LNCAP (cell line): Measurements from ENCODE around the gene TEX55.

Source experiments
- TF ChIP-seq, protein P1 (sequence below): fragments of 450-650 bp; IDR thresholded peaks from 2 replicates; pipeline ENCODE4 v1.5.1; 2017; ENCODE audit warnings: mild to moderate bottlenecking

TEX55 gene

DNA sequence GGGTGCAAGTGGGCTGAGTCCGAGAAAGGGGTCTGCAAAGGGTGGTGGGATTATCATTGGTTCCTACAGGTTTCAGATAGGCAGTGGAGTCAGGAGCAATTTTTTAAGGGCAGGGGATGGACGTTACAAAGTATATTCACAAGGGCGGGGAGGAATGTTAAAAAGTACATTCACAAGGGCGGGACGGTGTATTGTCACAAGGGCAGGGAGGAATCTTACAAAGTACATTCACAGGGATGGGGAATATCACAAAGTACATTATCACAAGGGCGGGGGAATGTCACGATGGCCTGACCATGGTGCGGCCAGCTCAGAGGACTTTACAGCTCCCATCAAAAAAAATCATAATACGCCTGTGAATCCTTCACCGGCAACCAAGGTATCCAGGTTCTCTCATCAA lies 20.6 kb upstream of the TEX55 start:
- TF ChIP-seq, protein P1, sequence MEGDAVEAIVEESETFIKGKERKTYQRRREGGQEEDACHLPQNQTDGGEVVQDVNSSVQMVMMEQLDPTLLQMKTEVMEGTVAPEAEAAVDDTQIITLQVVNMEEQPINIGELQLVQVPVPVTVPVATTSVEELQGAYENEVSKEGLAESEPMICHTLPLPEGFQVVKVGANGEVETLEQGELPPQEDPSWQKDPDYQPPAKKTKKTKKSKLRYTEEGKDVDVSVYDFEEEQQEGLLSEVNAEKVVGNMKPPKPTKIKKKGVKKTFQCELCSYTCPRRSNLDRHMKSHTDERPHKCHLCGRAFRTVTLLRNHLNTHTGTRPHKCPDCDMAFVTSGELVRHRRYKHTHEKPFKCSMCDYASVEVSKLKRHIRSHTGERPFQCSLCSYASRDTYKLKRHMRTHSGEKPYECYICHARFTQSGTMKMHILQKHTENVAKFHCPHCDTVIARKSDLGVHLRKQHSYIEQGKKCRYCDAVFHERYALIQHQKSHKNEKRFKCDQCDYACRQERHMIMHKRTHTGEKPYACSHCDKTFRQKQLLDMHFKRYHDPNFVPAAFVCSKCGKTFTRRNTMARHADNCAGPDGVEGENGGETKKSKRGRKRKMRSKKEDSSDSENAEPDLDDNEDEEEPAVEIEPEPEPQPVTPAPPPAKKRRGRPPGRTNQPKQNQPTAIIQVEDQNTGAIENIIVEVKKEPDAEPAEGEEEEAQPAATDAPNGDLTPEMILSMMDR, result no peak

DNA sequence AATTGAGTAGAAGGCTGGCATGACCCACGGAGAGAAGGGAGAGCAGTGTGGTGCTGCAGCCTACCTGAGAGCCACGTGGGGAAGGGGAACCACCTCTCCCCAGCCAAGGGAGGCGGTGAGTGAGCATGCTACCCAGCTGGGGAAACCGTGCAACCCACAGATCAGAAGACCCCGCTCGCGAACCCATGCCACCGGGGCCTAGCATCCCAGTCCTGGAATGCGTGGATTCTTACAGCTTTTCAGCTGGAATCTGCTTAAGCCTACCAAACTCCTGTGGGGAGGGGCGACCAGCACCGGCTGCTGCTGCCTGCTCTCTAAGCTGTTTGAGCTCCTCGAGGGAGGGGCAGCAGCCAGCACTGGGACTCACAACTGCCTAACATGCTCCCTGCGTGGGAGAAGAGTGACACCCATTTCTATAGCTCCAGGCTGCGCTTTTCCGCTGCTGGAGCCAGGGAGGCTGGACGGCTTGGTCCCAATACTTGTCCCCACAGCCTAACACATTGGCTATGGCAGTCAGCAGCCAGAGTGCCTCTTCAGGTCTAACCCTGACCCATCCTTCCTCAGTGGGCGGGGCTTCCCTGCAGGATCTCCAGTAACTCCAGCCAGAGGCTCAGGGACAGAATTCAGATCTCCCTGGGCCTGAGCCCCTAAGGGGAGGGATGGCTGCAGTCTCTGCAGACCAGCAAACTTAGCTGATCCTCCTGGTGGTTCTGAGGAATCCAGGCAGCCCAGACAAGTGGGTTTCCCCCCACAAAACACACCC lies 20.0 kb upstream of the TEX55 start:
- TF ChIP-seq, protein P1, result no peak

DNA sequence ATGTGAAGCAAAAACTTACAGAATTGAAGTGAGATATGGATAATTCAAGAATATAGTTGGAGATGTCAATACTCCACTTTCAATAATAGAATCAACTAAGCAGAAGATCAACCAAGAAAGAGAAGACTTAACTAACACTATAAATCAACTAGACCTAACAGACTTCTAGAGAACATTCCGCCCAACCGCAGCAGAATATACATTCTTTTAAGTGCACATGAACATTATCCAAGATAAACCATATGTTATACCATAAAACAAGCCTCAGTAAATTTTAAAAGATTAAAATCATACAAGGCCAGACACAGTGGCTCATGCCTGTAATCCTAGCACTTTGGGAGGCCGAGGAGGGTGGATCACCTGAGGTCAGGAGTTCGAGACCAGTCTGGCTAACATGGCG lies 5.5 kb upstream of the TEX55 start:
- TF ChIP-seq, protein P1, result no peak

DNA sequence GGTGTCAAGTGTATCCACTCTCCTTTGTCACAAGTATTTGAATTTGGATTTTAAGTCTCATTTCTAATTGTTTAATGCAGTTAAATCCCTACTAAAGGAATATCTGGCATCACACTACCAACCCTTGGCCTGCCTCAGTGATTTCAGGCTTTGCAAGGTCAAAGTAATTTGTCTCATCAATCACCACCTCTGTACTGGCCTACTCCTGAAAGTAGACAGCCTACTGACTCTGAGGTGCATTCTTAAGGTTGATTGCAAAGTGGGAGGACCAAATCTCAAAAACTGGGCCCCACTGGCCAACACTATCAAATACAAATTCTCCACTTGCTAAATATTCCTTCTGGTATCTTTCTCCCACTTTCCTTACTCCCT lies 851 bp upstream of the TEX55 start:
- TF ChIP-seq, protein P1, result no peak

DNA sequence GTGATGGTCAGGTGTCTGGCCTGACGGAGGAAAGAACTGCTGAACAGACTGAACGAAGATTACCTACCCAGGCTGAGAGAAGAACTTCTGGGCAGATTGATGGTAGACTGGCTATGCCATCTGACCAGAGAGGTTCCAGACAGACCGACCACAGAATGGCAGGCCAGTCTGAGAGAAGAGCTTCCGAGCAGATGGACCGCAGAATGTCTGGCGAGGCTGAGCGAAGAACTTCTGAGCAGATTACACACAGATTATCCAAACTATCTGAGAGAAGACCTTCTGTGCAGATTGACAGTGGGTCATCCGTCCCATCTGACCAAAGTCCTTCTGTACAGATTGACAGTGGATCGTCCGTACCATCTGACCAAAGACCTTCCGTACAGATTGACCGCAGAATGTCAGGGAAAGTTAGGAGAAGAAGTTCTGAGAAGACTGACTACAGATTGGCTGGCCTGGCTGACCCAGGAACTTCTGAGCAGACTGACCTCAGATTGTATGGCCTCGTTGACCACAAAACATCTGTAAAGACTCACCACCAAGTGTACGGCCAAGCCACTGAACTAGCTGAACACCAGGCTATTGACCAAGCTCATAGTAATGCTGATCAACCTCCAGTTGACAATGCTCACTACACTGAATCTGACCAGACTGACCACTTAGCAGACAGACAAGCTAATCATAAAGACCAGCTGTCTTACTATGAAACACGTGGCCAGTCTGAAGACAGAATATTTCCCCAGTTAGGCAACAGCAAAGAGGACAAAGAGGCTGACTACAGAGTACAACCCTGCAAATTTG lies 812 bp downstream of the TEX55 start:
- TF ChIP-seq, protein P1, result no peak

DNA sequence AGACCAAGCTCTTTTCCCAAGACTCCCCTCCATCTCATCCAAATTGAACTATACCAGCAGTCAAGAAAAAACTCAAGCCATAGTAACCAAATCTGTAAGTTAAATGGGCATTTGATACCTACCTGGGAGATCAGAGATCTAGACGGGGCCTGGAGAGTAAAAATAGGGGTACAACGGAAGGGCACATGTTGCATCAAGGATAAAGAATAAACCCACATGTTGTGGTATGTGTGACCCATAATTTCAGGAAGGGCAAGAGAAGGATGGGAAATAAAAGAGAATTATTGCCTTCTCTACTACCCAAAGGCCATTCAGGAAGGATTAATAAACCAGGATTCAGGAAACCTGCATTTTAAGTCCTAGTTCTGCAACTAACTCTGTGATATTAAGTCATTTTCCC lies 1.5 kb downstream of the TEX55 start:
- TF ChIP-seq, protein P1, result no peak

DNA sequence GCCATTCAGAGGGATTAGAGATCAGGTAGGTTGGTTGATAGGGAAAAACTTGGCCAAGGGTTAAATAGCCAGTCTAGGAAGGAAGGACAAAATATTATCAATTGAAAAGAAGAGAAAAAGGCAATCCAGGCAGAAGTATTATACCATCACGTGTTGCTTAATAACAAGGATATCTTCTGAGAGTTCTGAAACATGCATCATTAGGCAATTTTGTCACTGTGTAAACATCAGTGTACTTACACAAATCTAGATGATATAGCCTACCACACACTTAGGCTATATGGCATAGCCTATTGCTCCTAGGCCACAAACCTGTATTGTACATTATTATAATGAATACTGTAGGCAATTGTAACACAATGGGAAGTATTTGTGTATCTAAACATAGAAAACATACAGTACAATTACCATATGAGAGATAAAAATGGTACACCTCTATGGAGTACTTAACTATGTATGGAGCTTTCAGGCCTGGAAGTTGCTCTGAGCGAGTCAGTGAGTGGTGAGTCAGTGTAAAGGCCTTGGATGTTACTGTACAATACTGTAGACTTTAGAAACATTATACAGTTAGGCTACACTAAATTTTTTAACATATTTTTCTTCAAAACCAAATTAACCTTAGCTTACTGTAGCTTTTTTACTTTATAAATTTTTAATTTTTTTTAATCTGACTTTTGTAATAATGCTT lies 2.7 kb downstream of the TEX55 start:
- TF ChIP-seq, protein P1, result no peak
